SK-N-SH (cell line): Measurements from ENCODE around the gene TEX264. TPM values are rescaled to one million over a fixed set of nuclear protein-coding genes. Genes with fewer than 3 reads are reported as not detected.

Experiments
- CTCF ChIA-PET: fragments of 300-600, 350-600 bp; formaldehyde crosslinking; extraction: SDS; loops from one replicate; lab custom pipeline; 2021; lab: Yijun Ruan, JAX
- POLR2A ChIA-PET: fragments of 350-600 bp; sonication (Branson Sonifier 250); formaldehyde crosslinking; extraction: SDS; loops from one replicate; lab custom pipeline; 2020; ENCODE audit warnings: antibody characterized with exemption, inconsistent platforms; lab: Yijun Ruan, JAX
- DNase-seq: peaks from one replicate; pipeline ENCODE4 v3.0.0; 2012
- H2AFZ ChIP-seq: fragments of 200-600 bp; sonication (generic); 2 replicates; pipeline ENCODE4 v1.8.1; 2016; ENCODE audit warnings: antibody characterized with exemption, mild to moderate bottlenecking, low read depth
- H3F3A ChIP-seq: fragments of 200-600 bp; sonication (generic); replicated peaks from 2 replicates; pipeline ENCODE3; 2016; ENCODE audit warnings: antibody characterized with exemption, mild to moderate bottlenecking; ENCODE audit not compliant: insufficient read depth
- H3K27ac ChIP-seq, 2 experiments: fragments of 200-500 bp in 1 of 2; fragments of 200-600 bp in 1 of 2; sonication (Bioruptor generic) in 1 of 2; sonication (generic), shearing (Covaris generic) in 1 of 2; 2 replicates each; pipeline versions ENCODE4 v1.5.1 to v1.6.1; 2014 to 2016; ENCODE audit warnings: low read depth in 2 of 2, inconsistent platforms in 1 of 2, low read length in 1 of 2, mild to moderate bottlenecking in 1 of 2, mixed read lengths in 1 of 2
- H3K27me3 ChIP-seq: fragments of 200-600 bp; sonication (generic), shearing (Covaris generic); 2 replicates; pipeline ENCODE4 v1.6.1; 2016; ENCODE audit warnings: mixed run types; ENCODE audit not compliant: insufficient read depth
- H3K36me3 ChIP-seq, 2 experiments: fragments of 200-500 bp in 1 of 2; fragments of 200-600 bp in 1 of 2; sonication (Bioruptor generic) in 1 of 2; sonication (generic) in 1 of 2; replicated peaks in 1 of 2; 2 replicates each; pipeline versions ENCODE3 to v1.5.1; 2014 to 2016; ENCODE audit warnings: low read length in 1 of 2, mild to moderate bottlenecking in 1 of 2; ENCODE audit not compliant: insufficient read depth in 2 of 2, control insufficient read depth in 1 of 2
- H3K4me1 ChIP-seq, 2 experiments: fragments of 200-500 bp in 1 of 2; fragments of 200-600 bp in 1 of 2; sonication (Bioruptor generic) in 1 of 2; sonication (generic), shearing (Covaris generic) in 1 of 2; 2 replicates each; pipeline versions ENCODE4 v1.5.1 to v1.6.1; 2014 to 2016; ENCODE audit warnings: low read depth in 1 of 2, low read length in 1 of 2, mixed run types in 1 of 2; ENCODE audit not compliant: insufficient read depth in 2 of 2, control insufficient read depth in 1 of 2
- H3K4me2 ChIP-seq: fragments of 200-600 bp; sonication (generic), shearing (Covaris generic); 2 replicates; pipeline ENCODE4 v1.6.1; 2017; ENCODE audit warnings: mixed run types
- H3K4me3 ChIP-seq, 2 experiments: fragments of 200-500 bp in 1 of 2; fragments of 200-600 bp in 1 of 2; sonication (Bioruptor generic) in 1 of 2; sonication (generic), shearing (Covaris generic) in 1 of 2; 2 replicates each; pipeline versions ENCODE4 v1.5.1 to v1.8.1; 2014 to 2016; ENCODE audit warnings: low read depth in 2 of 2, inconsistent platforms in 1 of 2, low read length in 1 of 2, mild to moderate bottlenecking in 1 of 2, mixed read lengths in 1 of 2, moderate library complexity in 1 of 2
- H3K79me2 ChIP-seq: fragments of 200-600 bp; sonication (generic); 2 replicates; pipeline ENCODE4 v1.8.1; 2017; ENCODE audit warnings: mild to moderate bottlenecking; ENCODE audit not compliant: insufficient read depth
- H3K9ac ChIP-seq: fragments of 200-600 bp; sonication (generic); 2 replicates; pipeline ENCODE4 v1.6.1; 2017; ENCODE audit warnings: mixed run types
- H3K9me2 ChIP-seq: fragments of 200-600 bp; sonication (generic); 2 replicates; pipeline ENCODE4 v1.6.1; 2017; ENCODE audit warnings: mixed run types
- H3K9me3 ChIP-seq: fragments of 200-600 bp; sonication (generic); 2 replicates; pipeline ENCODE4 v1.6.1; 2017; ENCODE audit warnings: mixed run types, mild to moderate bottlenecking, moderate library complexity
- H4K20me1 ChIP-seq: fragments of 200-600 bp; sonication (generic); 2 replicates; pipeline ENCODE4 v1.6.1; 2017; ENCODE audit warnings: mild to moderate bottlenecking, mixed run types; ENCODE audit not compliant: insufficient read depth
- CHD2 ChIP-seq: fragments of 150-350 bp; IDR thresholded peaks from 2 replicates; pipeline ENCODE4 v1.6.1; 2018; ENCODE audit warnings: low read length; ENCODE audit not compliant: partially characterized antibody
- CTCF ChIP-seq: fragments of 200-600 bp; sonication (generic); IDR thresholded peaks from 2 replicates; pipeline ENCODE4 v1.6.1; 2017; ENCODE audit warnings: antibody characterized with exemption, mild to moderate bottlenecking, moderate library complexity
- EZH2phosphoT487 ChIP-seq: fragments of 200-600 bp; sonication (generic); IDR thresholded peaks from 2 replicates; pipeline ENCODE4 v1.6.1; 2017; ENCODE audit warnings: low read depth, mixed run types, mild to moderate bottlenecking, antibody characterized with exemption, moderate library complexity, borderline replicate concordance
- FOXJ3 ChIP-seq: sonication (generic); formaldehyde crosslinking; IDR thresholded peaks from 2 replicates; pipeline ENCODE4 v1.5.1; 2020; ENCODE audit warnings: mild to moderate bottlenecking, missing genetic modification reagents
- GABPA ChIP-seq: IDR thresholded peaks from 2 replicates; pipeline ENCODE4 v1.4.0; 2012; ENCODE audit warnings: low read depth, mild to moderate bottlenecking
- GATA2 ChIP-seq: sonication (generic); formaldehyde crosslinking; IDR thresholded peaks from 2 replicates; pipeline ENCODE4 v1.5.0; 2020; ENCODE audit warnings: mild to moderate bottlenecking, missing genetic modification reagents
- JUND ChIP-seq: IDR thresholded peaks from 2 replicates; pipeline ENCODE4 v1.4.0; 2012
- MAX ChIP-seq: IDR thresholded peaks from 2 replicates; pipeline ENCODE4 v1.4.0; 2012; ENCODE audit warnings: low read depth
- NRF1 ChIP-seq: IDR thresholded peaks from 2 replicates; pipeline ENCODE4 v1.6.1; 2012; ENCODE audit warnings: low read depth, mild to moderate bottlenecking, low read length
- POLR2AphosphoS5 ChIP-seq: IDR thresholded peaks from 2 replicates; pipeline ENCODE4 v1.6.1; 2012; ENCODE audit warnings: low read depth, low read length
- RCOR1 ChIP-seq: fragments of 150-350 bp; IDR thresholded peaks from 2 replicates; pipeline ENCODE4 v1.6.1; 2017; ENCODE audit warnings: antibody characterized with exemption, low read length
- RFX5 ChIP-seq: IDR thresholded peaks from 2 replicates; pipeline ENCODE4 v1.6.1; 2012; ENCODE audit warnings: mild to moderate bottlenecking, improper control_type of control experiment, low read length
- SIN3A ChIP-seq: IDR thresholded peaks from 2 replicates; pipeline ENCODE4 v1.6.1; 2012; ENCODE audit warnings: low read depth, mild to moderate bottlenecking, low read length, moderate library complexity, borderline replicate concordance
- SMC3 ChIP-seq: IDR thresholded peaks from 2 replicates; pipeline ENCODE4 v1.6.1; 2012; ENCODE audit warnings: low read depth, low read length, improper control_type of control experiment
- TAF1 ChIP-seq: IDR thresholded peaks from 2 replicates; pipeline ENCODE4 v1.6.1; 2012; ENCODE audit warnings: low read depth, mild to moderate bottlenecking, low read length, moderate library complexity, borderline replicate concordance
- USF1 ChIP-seq: IDR thresholded peaks from 2 replicates; pipeline ENCODE4 v1.4.0; 2012; ENCODE audit warnings: low read depth, borderline replicate concordance
- USF2 ChIP-seq: fragments of 150-350 bp; IDR thresholded peaks from 2 replicates; pipeline ENCODE4 v1.6.1; 2017; ENCODE audit warnings: antibody characterized with exemption, low read length, low read depth, borderline replicate concordance
- WGBS: methylation state at CpG from one replicate; pipeline ENCODE4 v1.1.6; 2017; ENCODE audit warnings: low lambda C conversion rate; 5-methylcytosine and 5-hydroxymethylcytosine counted together
- polyA plus RNA-seq, 3 experiments: library from polyadenylated mRNA; depleted of rRNA; stranded (reverse); fragments of >200 nt; gene quantifications; 2 replicates each; pipeline ENCODE4 v1.2.3, GENCODE V29; 2012
- TF ChIP-seq, protein P1 (sequence below): IDR thresholded peaks from 2 replicates; pipeline ENCODE4; 2012
- TF ChIP-seq, protein P2 (sequence below): IDR thresholded peaks from 2 replicates; pipeline ENCODE4 v1.6.1; 2012; ENCODE audit warnings: mild to moderate bottlenecking, low read depth, low read length, moderate library complexity

Gene TEX264
- polyA plus RNA-seq, 1 of the 3 experiments (the other 2 are of a cell fraction): 82.1 TPM

- Histone ChIP-seq H3K27ac (no peak overlapping the region), H4K20me1 (no peaks in the 10 kb centered on the region), H3K4me2 (no peak overlapping the region), H3K9me3 (no peaks in the 10 kb centered on the region), H3K9ac (no peak overlapping the region), H3K36me3 (no peaks in the 10 kb centered on the region), H2AFZ (no peak overlapping the region), H3K4me1 (no peaks in the 10 kb centered on the region), H3K4me3 (no peak overlapping the region), H3F3A (no peaks in the 10 kb centered on the region), H3K79me2 (no peaks in the 10 kb centered on the region), H3K9me2 (no peaks in the 10 kb centered on the region), H3K27me3 (no peaks in the 10 kb centered on the region)
- WGBS: 29% methylated on average over 3 of the region's 3 CpGs
- no peak for TF ChIP-seq USF2
- TF ChIP-seq GATA2 (CRISPR knock-in tag): no peak
- TF ChIP-seq MAX: no peak
- no peak for TF ChIP-seq JUND
- TF ChIP-seq RCOR1: no peak
- TF ChIP-seq, protein P1, sequence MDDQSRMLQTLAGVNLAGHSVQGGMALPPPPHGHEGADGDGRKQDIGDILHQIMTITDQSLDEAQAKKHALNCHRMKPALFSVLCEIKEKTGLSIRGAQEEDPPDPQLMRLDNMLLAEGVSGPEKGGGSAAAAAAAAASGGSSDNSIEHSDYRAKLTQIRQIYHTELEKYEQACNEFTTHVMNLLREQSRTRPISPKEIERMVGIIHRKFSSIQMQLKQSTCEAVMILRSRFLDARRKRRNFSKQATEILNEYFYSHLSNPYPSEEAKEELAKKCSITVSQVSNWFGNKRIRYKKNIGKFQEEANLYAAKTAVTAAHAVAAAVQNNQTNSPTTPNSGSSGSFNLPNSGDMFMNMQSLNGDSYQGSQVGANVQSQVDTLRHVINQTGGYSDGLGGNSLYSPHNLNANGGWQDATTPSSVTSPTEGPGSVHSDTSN: no peak
- TF ChIP-seq EZH2phosphoT487: no peak
- no peak for TF ChIP-seq SMC3
- TF ChIP-seq RFX5: no peak
- TF ChIP-seq POLR2AphosphoS5: no peak
- no peak for TF ChIP-seq CHD2
- TF ChIP-seq NRF1: no peak
- no peak for TF ChIP-seq TAF1
- TF ChIP-seq SIN3A: no peak
- TF ChIP-seq, protein P2, sequence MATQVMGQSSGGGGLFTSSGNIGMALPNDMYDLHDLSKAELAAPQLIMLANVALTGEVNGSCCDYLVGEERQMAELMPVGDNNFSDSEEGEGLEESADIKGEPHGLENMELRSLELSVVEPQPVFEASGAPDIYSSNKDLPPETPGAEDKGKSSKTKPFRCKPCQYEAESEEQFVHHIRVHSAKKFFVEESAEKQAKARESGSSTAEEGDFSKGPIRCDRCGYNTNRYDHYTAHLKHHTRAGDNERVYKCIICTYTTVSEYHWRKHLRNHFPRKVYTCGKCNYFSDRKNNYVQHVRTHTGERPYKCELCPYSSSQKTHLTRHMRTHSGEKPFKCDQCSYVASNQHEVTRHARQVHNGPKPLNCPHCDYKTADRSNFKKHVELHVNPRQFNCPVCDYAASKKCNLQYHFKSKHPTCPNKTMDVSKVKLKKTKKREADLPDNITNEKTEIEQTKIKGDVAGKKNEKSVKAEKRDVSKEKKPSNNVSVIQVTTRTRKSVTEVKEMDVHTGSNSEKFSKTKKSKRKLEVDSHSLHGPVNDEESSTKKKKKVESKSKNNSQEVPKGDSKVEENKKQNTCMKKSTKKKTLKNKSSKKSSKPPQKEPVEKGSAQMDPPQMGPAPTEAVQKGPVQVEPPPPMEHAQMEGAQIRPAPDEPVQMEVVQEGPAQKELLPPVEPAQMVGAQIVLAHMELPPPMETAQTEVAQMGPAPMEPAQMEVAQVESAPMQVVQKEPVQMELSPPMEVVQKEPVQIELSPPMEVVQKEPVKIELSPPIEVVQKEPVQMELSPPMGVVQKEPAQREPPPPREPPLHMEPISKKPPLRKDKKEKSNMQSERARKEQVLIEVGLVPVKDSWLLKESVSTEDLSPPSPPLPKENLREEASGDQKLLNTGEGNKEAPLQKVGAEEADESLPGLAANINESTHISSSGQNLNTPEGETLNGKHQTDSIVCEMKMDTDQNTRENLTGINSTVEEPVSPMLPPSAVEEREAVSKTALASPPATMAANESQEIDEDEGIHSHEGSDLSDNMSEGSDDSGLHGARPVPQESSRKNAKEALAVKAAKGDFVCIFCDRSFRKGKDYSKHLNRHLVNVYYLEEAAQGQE: no peak
- TF ChIP-seq FOXJ3 (CRISPR knock-in tag): no peak
- TF ChIP-seq CTCF: no peak
- no peak for TF ChIP-seq USF1
- no peak for TF ChIP-seq GABPA
- no peak for DNase-seq
- POLR2A ChIA-PET: no interaction called here
- CTCF ChIA-PET: interaction anchor here (1.3 to 2.1 kb wide), 2 partner anchors 15 to 66 kb away, joined by 4 to 8 read pairs; no protein-coding TSS in a partner anchor
Measured at GRCh38 chr3:51734572-51734907, 63.5 kb downstream of the TEX264 start.
